ENCODE results near the gene C1orf21.

The C1orf21 gene

DNA sequence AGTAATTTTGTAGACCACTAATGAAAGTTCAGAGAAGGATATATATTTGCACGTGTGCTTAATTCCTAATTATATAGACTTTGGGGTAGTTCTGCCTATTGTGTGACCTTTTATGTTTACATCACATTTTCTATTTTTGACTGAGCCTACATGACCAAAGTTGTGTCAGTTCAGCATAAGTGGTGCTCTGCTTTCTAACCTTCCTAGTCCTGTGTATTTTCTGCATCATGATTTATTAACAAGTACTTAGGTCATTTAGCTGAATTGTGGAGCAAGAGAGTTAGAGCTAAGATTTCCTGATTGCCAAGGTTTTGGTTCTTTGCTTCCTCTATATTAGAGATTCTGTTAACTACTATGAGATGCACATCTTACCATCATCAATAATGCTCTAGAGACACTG, 176.0 kb downstream of the C1orf21 start:
- ATAC-seq, result no peak
- TF ChIP-seq, protein P1, sequence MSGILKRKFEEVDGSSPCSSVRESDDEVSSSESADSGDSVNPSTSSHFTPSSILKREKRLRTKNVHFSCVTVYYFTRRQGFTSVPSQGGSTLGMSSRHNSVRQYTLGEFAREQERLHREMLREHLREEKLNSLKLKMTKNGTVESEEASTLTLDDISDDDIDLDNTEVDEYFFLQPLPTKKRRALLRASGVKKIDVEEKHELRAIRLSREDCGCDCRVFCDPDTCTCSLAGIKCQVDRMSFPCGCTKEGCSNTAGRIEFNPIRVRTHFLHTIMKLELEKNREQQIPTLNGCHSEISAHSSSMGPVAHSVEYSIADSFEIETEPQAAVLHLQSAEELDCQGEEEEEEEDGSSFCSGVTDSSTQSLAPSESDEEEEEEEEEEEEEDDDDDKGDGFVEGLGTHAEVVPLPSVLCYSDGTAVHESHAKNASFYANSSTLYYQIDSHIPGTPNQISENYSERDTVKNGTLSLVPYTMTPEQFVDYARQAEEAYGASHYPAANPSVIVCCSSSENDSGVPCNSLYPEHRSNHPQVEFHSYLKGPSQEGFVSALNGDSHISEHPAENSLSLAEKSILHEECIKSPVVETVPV (CRISPR knock-in tag; IDR thresholded peaks at IDR 0.05), result no peak
- TF ChIP-seq ZC3H10 (CRISPR knock-in tag; IDR thresholded peaks at IDR 0.05) (no peak), OSR1 (CRISPR knock-in tag; IDR thresholded peaks at IDR 0.05) (no peak), RARB (CRISPR knock-in tag; IDR thresholded peaks at IDR 0.05) (no peak), ZNF70 (CRISPR knock-in tag; IDR thresholded peaks at IDR 0.05) (no peak), SNAI2 (CRISPR knock-in tag; IDR thresholded peaks at IDR 0.05) (no peak), ESRRG (CRISPR knock-in tag; IDR thresholded peaks at IDR 0.05) (no peak), ZFP30 (CRISPR knock-in tag; IDR thresholded peaks at IDR 0.05) (no peak), GLIS3 (CRISPR knock-in tag; IDR thresholded peaks at IDR 0.05) (no peak), ZFP3 (CRISPR knock-in tag; IDR thresholded peaks at IDR 0.05) (no peak), ARNTL (CRISPR knock-in tag; IDR thresholded peaks at IDR 0.05; ENCODE audit: borderline replicate concordance, low read depth) (no peak), CSDC2 (CRISPR knock-in tag; IDR thresholded peaks at IDR 0.05) (no peak), ISL1 (CRISPR knock-in tag; IDR thresholded peaks at IDR 0.05) (no peak), TCF4 (CRISPR knock-in tag; IDR thresholded peaks at IDR 0.05; ENCODE audit: borderline replicate concordance) (no peak), PPARA (CRISPR knock-in tag; IDR thresholded peaks at IDR 0.05; ENCODE audit: borderline replicate concordance) (no peak), ZNF565 (CRISPR knock-in tag; conservative IDR thresholded peaks at IDR 0.05; ENCODE audit: low read depth) (no peak), TOX (CRISPR knock-in tag; IDR thresholded peaks at IDR 0.05; ENCODE audit: borderline replicate concordance) (no peak)
- TF ChIP-seq, protein P2, sequence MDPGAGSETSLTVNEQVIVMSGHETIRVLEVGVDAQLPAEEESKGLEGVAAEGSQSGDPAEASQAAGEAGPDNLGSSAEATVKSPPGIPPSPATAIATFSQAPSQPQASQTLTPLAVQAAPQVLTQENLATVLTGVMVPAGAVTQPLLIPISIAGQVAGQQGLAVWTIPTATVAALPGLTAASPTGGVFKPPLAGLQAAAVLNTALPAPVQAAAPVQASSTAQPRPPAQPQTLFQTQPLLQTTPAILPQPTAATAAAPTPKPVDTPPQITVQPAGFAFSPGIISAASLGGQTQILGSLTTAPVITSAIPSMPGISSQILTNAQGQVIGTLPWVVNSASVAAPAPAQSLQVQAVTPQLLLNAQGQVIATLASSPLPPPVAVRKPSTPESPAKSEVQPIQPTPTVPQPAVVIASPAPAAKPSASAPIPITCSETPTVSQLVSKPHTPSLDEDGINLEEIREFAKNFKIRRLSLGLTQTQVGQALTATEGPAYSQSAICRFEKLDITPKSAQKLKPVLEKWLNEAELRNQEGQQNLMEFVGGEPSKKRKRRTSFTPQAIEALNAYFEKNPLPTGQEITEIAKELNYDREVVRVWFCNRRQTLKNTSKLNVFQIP (CRISPR knock-in tag; IDR thresholded peaks at IDR 0.05; ENCODE audit: borderline replicate concordance, low read depth), result no peak
- TF ChIP-seq, protein P3, sequence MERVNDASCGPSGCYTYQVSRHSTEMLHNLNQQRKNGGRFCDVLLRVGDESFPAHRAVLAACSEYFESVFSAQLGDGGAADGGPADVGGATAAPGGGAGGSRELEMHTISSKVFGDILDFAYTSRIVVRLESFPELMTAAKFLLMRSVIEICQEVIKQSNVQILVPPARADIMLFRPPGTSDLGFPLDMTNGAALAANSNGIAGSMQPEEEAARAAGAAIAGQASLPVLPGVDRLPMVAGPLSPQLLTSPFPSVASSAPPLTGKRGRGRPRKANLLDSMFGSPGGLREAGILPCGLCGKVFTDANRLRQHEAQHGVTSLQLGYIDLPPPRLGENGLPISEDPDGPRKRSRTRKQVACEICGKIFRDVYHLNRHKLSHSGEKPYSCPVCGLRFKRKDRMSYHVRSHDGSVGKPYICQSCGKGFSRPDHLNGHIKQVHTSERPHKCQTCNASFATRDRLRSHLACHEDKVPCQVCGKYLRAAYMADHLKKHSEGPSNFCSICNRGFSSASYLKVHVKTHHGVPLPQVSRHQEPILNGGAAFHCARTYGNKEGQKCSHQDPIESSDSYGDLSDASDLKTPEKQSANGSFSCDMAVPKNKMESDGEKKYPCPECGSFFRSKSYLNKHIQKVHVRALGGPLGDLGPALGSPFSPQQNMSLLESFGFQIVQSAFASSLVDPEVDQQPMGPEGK (CRISPR knock-in tag; IDR thresholded peaks at IDR 0.05; ENCODE audit: borderline replicate concordance), result no peak
- TF ChIP-seq, protein P4, sequence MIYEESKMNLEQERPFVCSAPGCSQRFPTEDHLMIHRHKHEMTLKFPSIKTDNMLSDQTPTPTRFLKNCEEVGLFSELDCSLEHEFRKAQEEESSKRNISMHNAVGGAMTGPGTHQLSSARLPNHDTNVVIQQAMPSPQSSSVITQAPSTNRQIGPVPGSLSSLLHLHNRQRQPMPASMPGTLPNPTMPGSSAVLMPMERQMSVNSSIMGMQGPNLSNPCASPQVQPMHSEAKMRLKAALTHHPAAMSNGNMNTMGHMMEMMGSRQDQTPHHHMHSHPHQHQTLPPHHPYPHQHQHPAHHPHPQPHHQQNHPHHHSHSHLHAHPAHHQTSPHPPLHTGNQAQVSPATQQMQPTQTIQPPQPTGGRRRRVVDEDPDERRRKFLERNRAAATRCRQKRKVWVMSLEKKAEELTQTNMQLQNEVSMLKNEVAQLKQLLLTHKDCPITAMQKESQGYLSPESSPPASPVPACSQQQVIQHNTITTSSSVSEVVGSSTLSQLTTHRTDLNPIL (CRISPR knock-in tag; IDR thresholded peaks at IDR 0.05; ENCODE audit: low read depth), result no peak

DNA sequence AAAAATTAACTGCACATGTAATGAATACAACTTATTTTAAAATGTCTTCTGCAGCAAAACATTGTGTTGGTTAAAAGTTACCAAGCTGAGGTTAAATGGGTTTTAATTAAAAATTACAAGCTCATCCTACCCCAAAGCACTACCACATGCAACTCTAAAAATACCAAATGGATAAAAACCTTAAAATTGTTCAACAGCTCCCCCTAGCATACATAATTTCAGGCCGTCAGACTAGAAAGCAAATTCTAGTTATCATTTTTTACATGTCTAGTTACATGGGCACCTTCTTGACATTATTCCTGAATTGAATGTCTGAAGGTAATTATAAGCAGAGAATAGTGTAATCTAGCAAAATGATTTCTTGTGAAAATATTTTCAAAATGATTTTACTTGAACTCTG, 176.5 kb downstream of the C1orf21 start:
- TF ChIP-seq CSDC2 (CRISPR knock-in tag; IDR thresholded peaks at IDR 0.05), result no peak
- TF ChIP-seq ARNTL (CRISPR knock-in tag; IDR thresholded peaks at IDR 0.05; ENCODE audit: borderline replicate concordance, low read depth), result no peak
- TF ChIP-seq ZFP30 (CRISPR knock-in tag; IDR thresholded peaks at IDR 0.05), result no peak
- TF ChIP-seq ZNF70 (CRISPR knock-in tag; IDR thresholded peaks at IDR 0.05), result no peak
- no peak for TF ChIP-seq ISL1 (CRISPR knock-in tag; IDR thresholded peaks at IDR 0.05)
- TF ChIP-seq, protein P4 (CRISPR knock-in tag; IDR thresholded peaks at IDR 0.05; ENCODE audit: low read depth), result no peak
- TF ChIP-seq GLIS3 (CRISPR knock-in tag; IDR thresholded peaks at IDR 0.05), result no peak
- TF ChIP-seq, protein P1 (CRISPR knock-in tag; IDR thresholded peaks at IDR 0.05), result no peak
- no peak for TF ChIP-seq ZC3H10 (CRISPR knock-in tag; IDR thresholded peaks at IDR 0.05)
- no peak for TF ChIP-seq TOX (CRISPR knock-in tag; IDR thresholded peaks at IDR 0.05; ENCODE audit: borderline replicate concordance)
- peak; percentile 77 for ATAC-seq

DNA sequence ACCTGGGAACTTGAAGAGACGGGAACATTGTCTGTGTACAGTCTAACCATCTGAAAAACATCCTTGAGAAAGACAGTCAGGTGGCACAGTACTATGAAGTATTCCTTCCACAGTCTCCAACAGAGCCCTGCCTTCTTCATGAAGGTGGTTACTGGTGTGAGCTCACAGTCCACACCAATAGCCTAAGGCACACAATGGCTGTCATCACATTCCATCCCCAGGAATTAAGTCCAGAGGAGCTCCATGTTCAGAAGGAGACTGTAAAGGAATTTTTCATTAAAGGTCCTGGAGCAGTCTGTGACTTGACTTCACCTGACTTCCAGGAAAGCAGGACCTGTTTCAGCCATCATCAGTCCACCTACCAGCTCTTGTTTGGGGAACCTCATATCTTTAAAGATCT, 180.2 kb downstream of the C1orf21 start:
- ATAC-seq, result no peak
- TF ChIP-seq SNAI2 (CRISPR knock-in tag; IDR thresholded peaks at IDR 0.05) (no peak), GLIS3 (CRISPR knock-in tag; IDR thresholded peaks at IDR 0.05) (no peak), ARNTL (CRISPR knock-in tag; IDR thresholded peaks at IDR 0.05; ENCODE audit: borderline replicate concordance, low read depth) (no peak), TOX (CRISPR knock-in tag; IDR thresholded peaks at IDR 0.05; ENCODE audit: borderline replicate concordance) (no peak), ISL1 (CRISPR knock-in tag; IDR thresholded peaks at IDR 0.05) (no peak), TCF4 (CRISPR knock-in tag; IDR thresholded peaks at IDR 0.05; ENCODE audit: borderline replicate concordance) (no peak), BACH2 (CRISPR knock-in tag; IDR thresholded peaks at IDR 0.05; ENCODE audit: borderline replicate concordance) (no peak), ZFP30 (CRISPR knock-in tag; IDR thresholded peaks at IDR 0.05) (no peak), ZNF8 (CRISPR knock-in tag; IDR thresholded peaks at IDR 0.05) (no peak)
- TF ChIP-seq, protein P1 (CRISPR knock-in tag; IDR thresholded peaks at IDR 0.05), result no peak
- TF ChIP-seq, protein P3 (CRISPR knock-in tag; IDR thresholded peaks at IDR 0.05; ENCODE audit: borderline replicate concordance), result no peak
